Adipocyte (in vitro differentiated cells): ENCODE results near the gene SCIN.

Experiments
- DNase-seq: peaks from one replicate; pipeline ENCODE4 v3.0.0-alpha.2; 2015; ENCODE audit warnings: low read depth
- H3K27me3 ChIP-seq: replicated peaks from 2 replicates; pipeline ENCODE4 v1.7.0; 2013; ENCODE audit warnings: mild to moderate bottlenecking, low read length, moderate library complexity; ENCODE audit not compliant: control insufficient read depth, insufficient read depth
- H3K36me3 ChIP-seq: 2 replicates; pipeline ENCODE4 v1.7.0; 2013; ENCODE audit warnings: low read length, mild to moderate bottlenecking, moderate library complexity; ENCODE audit not compliant: control insufficient read depth, insufficient read depth, severe bottlenecking
- H3K4me1 ChIP-seq: 2 replicates; pipeline ENCODE4 v1.7.0; 2013; ENCODE audit warnings: mild to moderate bottlenecking, low read length, moderate library complexity; ENCODE audit not compliant: control insufficient read depth, insufficient read depth
- H3K4me3 ChIP-seq: 2 replicates; pipeline ENCODE4 v1.7.0; 2013; ENCODE audit warnings: mild to moderate bottlenecking, low read length, moderate library complexity
- H3K9ac ChIP-seq: 2 replicates; pipeline ENCODE4 v1.7.0; 2013; ENCODE audit warnings: mild to moderate bottlenecking, low read length, moderate library complexity
- H3K9me3 ChIP-seq: 2 replicates; pipeline ENCODE4 v1.7.0; 2013; ENCODE audit warnings: mild to moderate bottlenecking, low read length, moderate library complexity; ENCODE audit not compliant: control insufficient read depth

The SCIN gene

DNA sequence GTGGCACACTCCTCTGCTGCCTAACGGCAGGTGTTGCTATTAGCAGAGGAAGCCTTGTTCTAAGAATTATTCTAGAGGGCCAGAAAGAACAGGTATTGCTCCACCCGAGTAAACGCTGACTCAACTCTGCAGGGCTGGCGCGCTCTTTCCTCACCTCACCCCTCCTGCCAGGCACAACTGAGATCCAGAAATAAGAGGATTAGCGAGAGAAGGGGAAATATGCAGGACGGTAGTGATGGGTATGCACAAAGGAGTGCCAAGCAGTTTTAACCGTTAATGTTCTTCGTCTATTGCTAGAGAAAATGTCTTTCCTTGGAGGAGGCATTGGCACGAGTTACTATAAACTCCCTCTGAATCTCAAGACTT, 369 bp upstream of the SCIN start:
- Histone ChIP-seq H3K9ac (peak overlapping the region; percentile 61), H3K4me1 (peaks cover 21% of the 10 kb centered on the region), H3K36me3 (no peaks in the 10 kb centered on the region), H3K27me3 (peaks cover 13% of the 10 kb centered on the region), H3K9me3 (no peaks in the 10 kb centered on the region), H3K4me3 (peak overlapping the region; percentile 84)
- peak; percentile 76 for DNase-seq

DNA sequence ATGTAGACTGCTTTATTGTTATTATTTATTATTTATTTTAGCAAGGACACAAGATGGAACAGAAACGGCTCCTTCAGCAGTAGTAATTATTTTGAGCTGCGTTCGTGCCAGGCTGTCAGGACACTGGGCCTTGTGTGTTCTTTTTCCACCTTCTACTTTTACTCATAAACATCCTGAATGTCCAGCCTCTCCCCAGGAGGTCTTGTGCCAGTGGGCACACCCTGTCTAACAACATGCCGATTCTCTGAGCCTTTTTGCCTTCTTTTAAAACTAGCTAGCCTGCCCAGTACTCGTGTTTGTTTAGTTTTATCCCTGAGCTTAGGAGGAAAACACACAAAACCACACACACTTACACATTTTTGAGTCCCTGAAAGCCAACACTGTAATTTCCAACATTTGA, 1.2 kb downstream of the SCIN start:
- peaks cover 21% of the 10 kb centered on the region for H3K4me1 ChIP-seq
- H3K4me3 ChIP-seq, result no peak overlapping the region
- no peaks in the 10 kb centered on the region for H3K9me3 ChIP-seq
- no peak overlapping the region for H3K9ac ChIP-seq
- no peaks in the 10 kb centered on the region for H3K36me3 ChIP-seq
- peak; percentile 43 for DNase-seq
- peaks cover 13% of the 10 kb centered on the region for H3K27me3 ChIP-seq

DNA sequence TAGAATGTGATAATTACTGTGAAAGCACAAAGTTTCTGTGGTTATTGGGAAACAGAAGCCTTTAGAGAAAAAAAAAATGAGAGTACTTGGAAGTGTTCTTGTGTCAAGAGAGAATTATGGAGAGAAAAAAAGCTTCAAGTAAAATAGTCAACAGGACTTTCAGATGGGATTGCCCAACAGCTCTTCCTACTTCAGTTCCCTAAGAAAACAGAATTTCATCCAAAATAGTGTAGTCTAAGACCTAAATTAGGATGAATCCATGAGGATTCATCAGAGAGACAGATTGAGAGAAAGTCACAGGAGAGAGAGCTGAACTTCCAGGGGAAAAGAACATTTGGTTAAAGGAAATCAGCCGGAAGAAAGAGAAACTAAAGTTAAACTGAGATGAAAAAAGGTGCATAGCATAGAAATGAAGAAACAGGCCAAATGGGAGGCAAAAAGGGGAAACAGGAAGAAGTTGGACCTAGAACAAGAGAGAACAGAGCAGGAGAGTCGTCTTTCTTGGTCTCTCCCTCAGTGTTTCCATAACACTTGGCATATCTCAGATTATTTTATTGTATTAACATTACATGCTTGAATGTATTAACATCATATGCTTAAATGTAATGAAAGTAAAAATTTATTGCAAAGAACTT, 2.5 kb downstream of the SCIN start:
- no peaks in the 10 kb centered on the region for H3K9me3 ChIP-seq
- peaks cover 13% of the 10 kb centered on the region for H3K27me3 ChIP-seq
- H3K9ac ChIP-seq, result no peak overlapping the region
- no peaks in the 10 kb centered on the region for H3K36me3 ChIP-seq
- H3K4me1 ChIP-seq, result peaks cover 21% of the 10 kb centered on the region
- DNase-seq, result peak; percentile 65
- peak overlapping the region; percentile 50 for H3K4me3 ChIP-seq

DNA sequence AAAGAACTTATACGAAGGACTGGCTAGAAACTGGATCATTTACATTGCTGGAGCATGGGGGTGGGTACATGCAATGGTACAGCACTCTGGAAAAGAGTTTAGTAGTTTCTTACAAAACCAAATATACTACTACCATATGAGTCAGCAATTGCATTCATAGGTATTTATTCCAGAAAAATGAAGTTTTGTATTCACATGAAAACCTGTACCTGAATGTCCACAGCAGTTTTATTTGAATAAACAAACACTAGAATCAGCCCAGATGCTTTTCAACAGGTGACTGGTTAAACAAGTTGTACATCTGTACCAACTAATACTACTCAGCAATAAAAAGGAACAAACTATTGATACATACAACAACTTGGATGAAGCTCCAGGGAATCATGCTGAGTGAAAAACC, 3.4 kb downstream of the SCIN start:
- peaks cover 21% of the 10 kb centered on the region for H3K4me1 ChIP-seq
- H3K4me3 ChIP-seq, result no peak overlapping the region
- H3K9me3 ChIP-seq, result no peaks in the 10 kb centered on the region
- peaks cover 13% of the 10 kb centered on the region for H3K27me3 ChIP-seq
- no peak for DNase-seq
- H3K36me3 ChIP-seq, result no peaks in the 10 kb centered on the region
- no peak overlapping the region for H3K9ac ChIP-seq

DNA sequence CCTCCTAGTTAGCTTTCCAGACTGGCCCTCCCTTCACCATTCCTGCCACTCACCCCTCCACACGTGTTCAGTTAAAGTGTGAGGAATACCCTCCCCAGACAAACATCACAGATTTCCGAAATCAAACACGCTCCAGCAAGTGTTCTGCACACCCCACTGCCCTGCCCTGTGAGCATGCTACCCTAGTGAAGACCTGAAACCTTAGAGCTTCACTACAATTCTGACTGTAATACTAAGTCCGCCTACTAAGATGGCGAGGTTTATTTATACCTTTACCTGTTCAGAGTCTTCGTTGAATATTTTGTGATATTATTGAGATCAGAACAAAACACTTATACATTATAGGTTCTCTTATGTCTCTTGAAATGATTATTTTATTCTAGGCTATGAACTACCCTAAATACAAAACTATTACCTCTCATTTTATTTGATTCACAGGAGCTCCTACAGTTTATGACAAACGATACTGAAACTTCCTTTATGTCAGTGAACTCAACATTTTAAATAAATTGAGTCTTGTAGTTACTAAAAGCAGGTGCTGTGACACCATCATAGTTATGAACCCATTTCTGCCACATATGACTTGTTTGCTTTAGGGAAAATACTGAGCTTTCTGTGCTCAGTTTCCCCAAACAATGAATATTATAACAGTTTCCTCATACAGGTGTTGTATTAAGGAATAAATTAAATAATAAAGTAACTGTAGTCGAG, 8.6 kb downstream of the SCIN start:
- Histone ChIP-seq H3K9ac (no peak overlapping the region), H3K4me3 (no peak overlapping the region), H3K27me3 (no peaks in the 10 kb centered on the region), H3K4me1 (peaks cover 17% of the 10 kb centered on the region), H3K9me3 (no peaks in the 10 kb centered on the region), H3K36me3 (no peaks in the 10 kb centered on the region)
- DNase-seq, result no peak

DNA sequence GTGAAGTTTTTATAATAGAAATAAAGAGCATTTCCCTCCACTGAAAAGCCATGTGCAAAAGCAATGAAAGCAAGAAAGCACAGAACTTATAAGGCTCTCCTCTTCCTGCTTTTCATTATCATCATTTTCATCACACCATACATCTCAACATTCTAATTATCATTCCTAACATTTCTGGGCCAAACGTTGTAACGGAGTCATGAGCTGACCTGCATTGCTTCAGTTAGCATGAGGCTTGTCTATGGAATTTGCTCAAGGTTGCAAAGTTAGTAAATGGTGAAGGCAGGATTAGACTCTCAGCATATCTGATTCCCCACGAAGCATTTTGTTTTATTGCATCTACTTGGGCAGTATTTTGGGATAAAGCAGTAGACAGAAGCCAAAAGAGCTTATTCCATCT, 11.4 kb downstream of the SCIN start:
- Histone ChIP-seq H3K27me3 (no peaks in the 10 kb centered on the region), H3K36me3 (no peaks in the 10 kb centered on the region), H3K9me3 (no peaks in the 10 kb centered on the region), H3K4me1 (peaks cover 23% of the 10 kb centered on the region), H3K9ac (no peak overlapping the region), H3K4me3 (no peak overlapping the region)
- DNase-seq, result peak; percentile 81

DNA sequence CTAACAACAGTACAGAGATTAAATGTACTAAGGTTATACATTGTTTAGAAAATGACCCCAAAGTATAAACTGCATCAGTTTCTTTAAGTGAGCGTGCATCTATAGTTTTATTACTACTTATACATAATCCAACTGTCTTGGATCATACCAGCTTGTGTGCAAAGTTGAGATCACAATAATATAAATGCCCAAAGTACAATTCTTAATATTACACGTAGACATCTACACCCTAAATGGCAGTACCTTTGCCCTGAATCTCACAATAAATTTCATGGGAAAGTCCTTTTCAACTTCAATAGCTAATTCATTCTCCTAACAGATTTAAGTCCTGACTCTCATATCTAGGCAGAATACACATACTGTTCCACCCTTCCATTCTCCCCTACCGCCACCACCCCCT, 11.8 kb downstream of the SCIN start:
- no peaks in the 10 kb centered on the region for H3K27me3 ChIP-seq
- H3K9me3 ChIP-seq, result no peaks in the 10 kb centered on the region
- H3K36me3 ChIP-seq, result no peaks in the 10 kb centered on the region
- H3K4me1 ChIP-seq, result peaks cover 23% of the 10 kb centered on the region
- DNase-seq, result no peak
- H3K9ac ChIP-seq, result no peak overlapping the region
- no peak overlapping the region for H3K4me3 ChIP-seq

DNA sequence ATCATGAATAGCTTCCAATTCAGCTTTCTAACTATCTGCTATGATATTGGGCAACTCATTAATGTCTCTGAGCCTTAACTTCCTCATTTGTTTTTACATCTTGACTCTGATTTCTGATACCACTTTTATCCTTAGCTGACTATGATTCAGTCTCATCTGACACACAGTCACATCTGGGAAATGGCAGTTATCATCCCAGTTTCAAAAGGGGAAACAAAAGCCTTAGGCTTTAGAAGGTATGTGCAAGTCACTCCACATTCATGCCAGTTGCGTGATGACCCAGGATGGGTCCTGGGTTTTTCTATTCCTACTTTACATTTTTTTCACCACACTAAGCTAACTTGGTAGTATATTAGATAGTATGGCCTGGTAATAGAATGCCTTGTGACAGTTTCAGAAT, 12.7 kb downstream of the SCIN start:
- Histone ChIP-seq H3K4me1 (peaks cover 23% of the 10 kb centered on the region), H3K9ac (no peak overlapping the region), H3K27me3 (no peaks in the 10 kb centered on the region), H3K4me3 (no peak overlapping the region), H3K9me3 (no peaks in the 10 kb centered on the region), H3K36me3 (no peaks in the 10 kb centered on the region)
- DNase-seq, result peak; percentile 67

DNA sequence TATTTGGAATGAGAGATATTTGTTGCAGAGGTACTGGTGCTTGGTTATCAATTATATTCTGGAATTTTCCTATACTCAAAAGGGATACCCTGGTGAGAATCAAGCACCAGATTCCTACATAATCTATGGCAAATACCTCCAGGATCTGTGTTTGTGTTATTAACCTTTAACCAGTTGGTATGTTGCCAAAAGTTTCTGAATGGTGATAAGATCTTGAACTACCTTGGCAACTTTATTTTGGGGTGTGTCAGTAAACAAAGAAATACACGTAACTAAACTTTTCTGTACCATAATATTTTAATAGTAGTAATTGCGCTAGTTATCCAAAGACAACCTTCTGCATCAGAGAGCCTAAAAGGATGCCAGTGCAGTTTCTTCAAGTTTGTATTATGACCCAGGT, 13.4 kb downstream of the SCIN start:
- Histone ChIP-seq H3K4me1 (peaks cover 23% of the 10 kb centered on the region), H3K4me3 (no peak overlapping the region), H3K9ac (no peak overlapping the region), H3K9me3 (no peaks in the 10 kb centered on the region), H3K27me3 (no peaks in the 10 kb centered on the region), H3K36me3 (no peaks in the 10 kb centered on the region)
- DNase-seq, result no peak

DNA sequence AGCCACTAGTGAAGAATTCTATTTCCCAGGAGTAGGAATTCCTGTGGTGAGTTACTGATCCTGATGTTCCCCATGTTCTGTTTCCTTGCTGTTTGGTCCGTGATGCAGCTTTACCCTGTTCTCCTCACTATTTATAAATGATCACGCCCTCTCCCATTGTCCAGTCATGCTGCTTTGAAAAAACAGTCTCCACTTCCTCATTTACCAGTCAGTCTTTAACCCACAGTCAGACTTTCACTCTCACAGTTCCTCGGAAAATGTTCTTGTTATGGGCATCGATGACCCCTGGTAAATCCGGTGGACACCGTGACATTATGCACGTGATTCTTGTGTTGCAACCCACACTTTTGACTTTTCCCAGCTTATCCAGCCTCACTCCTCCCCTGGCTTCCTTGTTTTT, 14.4 kb downstream of the SCIN start:
- H3K27me3 ChIP-seq, result no peaks in the 10 kb centered on the region
- no peaks in the 10 kb centered on the region for H3K36me3 ChIP-seq
- DNase-seq, result peak; percentile 75
- no peaks in the 10 kb centered on the region for H3K9me3 ChIP-seq
- no peak overlapping the region for H3K4me3 ChIP-seq
- H3K9ac ChIP-seq, result no peak overlapping the region
- H3K4me1 ChIP-seq, result peaks cover 23% of the 10 kb centered on the region

DNA sequence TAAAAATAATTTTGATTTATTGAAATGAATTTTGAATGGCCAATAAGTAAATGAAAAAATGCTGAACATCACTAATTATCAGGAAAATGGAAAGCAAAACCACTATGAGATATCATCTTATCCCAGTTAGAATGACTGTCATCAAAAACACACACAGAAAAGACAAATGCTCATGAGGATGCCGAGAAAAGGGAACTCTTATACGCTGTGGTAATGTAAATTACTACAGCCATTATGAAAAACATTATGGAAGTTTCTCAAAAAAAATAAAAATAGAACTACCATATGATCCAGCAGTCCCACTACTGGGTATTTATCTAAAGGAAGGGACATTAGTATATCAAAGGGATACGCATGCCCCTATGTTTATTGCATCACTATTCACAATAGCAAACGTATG, 15.8 kb downstream of the SCIN start:
- no peaks in the 10 kb centered on the region for H3K27me3 ChIP-seq
- no peaks in the 10 kb centered on the region for H3K9me3 ChIP-seq
- H3K36me3 ChIP-seq, result no peaks in the 10 kb centered on the region
- DNase-seq, result no peak
- H3K4me3 ChIP-seq, result no peak overlapping the region
- peaks cover 23% of the 10 kb centered on the region for H3K4me1 ChIP-seq
- no peak overlapping the region for H3K9ac ChIP-seq
